GM12878 (cell line): ENCODE results near the gene IQUB.
"Not testable (repeated sequence)": the region's sequence is repeated elsewhere in the genome, so short reads cannot be mapped to it uniquely, and the experiment has no call there.

ENCODE experiments used
- BACH1 ChIP-seq: fragments of 450-650 bp; IDR thresholded peaks from 2 replicates; pipeline ENCODE4 v1.6.1; 2017; ENCODE audit warnings: mild to moderate bottlenecking, borderline replicate concordance
- ETV6 ChIP-seq, 2 experiments: fragments of 450-650 bp in 1 of 2; IDR thresholded peaks in 1 of 2; conservative IDR thresholded peaks in 1 of 2; 2 replicates each; pipeline ENCODE4 v1.6.1; 2014; ENCODE audit warnings: antibody characterized with exemption in 1 of 2, borderline replicate concordance in 1 of 2, low read depth in 1 of 2, mild to moderate bottlenecking in 1 of 2, moderate library complexity in 1 of 2
- FOS ChIP-seq: IDR thresholded peaks from 3 replicates; pipeline ENCODE4 v1.6.1; 2011; ENCODE audit warnings: borderline replicate concordance; ENCODE audit not compliant: insufficient read length; ENCODE audit errors: extremely low read depth
- FOXM1 ChIP-seq: IDR thresholded peaks from 2 replicates; pipeline ENCODE4 v1.6.1; 2012; ENCODE audit warnings: low read depth, mild to moderate bottlenecking, inconsistent platforms, low read length, moderate library complexity
- NFIC ChIP-seq: IDR thresholded peaks from 2 replicates; pipeline ENCODE4 v1.6.1; 2012; ENCODE audit warnings: low read depth, mild to moderate bottlenecking, inconsistent platforms, low read length, moderate library complexity
- RELA ChIP-seq: fragments of 450-650 bp; IDR thresholded peaks from 2 replicates; pipeline ENCODE4 v1.8.0; 2014; ENCODE audit warnings: borderline replicate concordance; ENCODE audit not compliant: partially characterized antibody
- TF ChIP-seq, protein P1 (sequence below), 3 experiments: IDR thresholded peaks in 2 of 3; conservative IDR thresholded peaks in 1 of 3; 2 replicates each; pipeline ENCODE4 v1.5.1; 2011; ENCODE audit warnings: low read depth in 3 of 3, low read length in 3 of 3, mild to moderate bottlenecking in 3 of 3, control low read depth in 2 of 3, moderate library complexity in 2 of 3, inconsistent platforms in 1 of 3, mixed read lengths in 1 of 3; ENCODE audit not compliant: control insufficient read depth in 2 of 3, insufficient read depth in 1 of 3; ENCODE audit errors: extremely low read depth in 1 of 3
- TF ChIP-seq, protein P2 (sequence below): IDR thresholded peaks from 2 replicates; pipeline ENCODE4 v1.6.1; 2011; ENCODE audit warnings: low read depth, mild to moderate bottlenecking, low read length, moderate library complexity, borderline replicate concordance; ENCODE audit errors: extremely low read depth

DNA sequence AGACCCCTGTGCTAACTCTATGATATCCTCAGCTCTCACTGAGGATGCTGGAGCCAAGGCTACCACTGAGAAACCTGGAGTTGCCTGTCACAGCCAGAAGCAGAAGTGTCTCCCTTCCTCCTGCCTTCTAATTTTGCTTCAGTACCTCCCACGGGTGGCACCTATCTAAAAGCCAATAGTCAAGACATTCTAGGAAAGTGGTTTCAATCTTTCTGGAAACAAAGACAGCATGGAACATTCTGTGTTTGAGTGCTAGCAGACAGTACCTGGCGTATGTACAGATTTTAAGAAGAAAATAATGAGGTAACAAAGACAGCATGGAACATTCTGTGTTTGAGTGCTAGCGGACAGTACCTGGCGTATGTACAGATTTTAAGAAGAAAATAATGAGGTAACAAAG, 126.4 kb downstream of the IQUB start:
- not testable (repeated sequence) for TF ChIP-seq NFIC; ETV6 (conservative IDR thresholded peaks at IDR 0.05 in 1 of 2, IDR thresholded peaks at IDR 0.05 in 1 of 2; ENCODE audit: borderline replicate concordance in 1 of 2, low read depth in 1 of 2); FOXM1; RELA; FOS; BACH1
- TF ChIP-seq, protein P1, sequence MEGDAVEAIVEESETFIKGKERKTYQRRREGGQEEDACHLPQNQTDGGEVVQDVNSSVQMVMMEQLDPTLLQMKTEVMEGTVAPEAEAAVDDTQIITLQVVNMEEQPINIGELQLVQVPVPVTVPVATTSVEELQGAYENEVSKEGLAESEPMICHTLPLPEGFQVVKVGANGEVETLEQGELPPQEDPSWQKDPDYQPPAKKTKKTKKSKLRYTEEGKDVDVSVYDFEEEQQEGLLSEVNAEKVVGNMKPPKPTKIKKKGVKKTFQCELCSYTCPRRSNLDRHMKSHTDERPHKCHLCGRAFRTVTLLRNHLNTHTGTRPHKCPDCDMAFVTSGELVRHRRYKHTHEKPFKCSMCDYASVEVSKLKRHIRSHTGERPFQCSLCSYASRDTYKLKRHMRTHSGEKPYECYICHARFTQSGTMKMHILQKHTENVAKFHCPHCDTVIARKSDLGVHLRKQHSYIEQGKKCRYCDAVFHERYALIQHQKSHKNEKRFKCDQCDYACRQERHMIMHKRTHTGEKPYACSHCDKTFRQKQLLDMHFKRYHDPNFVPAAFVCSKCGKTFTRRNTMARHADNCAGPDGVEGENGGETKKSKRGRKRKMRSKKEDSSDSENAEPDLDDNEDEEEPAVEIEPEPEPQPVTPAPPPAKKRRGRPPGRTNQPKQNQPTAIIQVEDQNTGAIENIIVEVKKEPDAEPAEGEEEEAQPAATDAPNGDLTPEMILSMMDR (IDR thresholded peaks at IDR 0.05 in 2 of 3, conservative IDR thresholded peaks at IDR 0.05 in 1 of 3; ENCODE audit: control insufficient read depth in 2 of 3, extremely low read depth in 1 of 3, insufficient read depth in 1 of 3, low read depth in 3 of 3, low read length in 3 of 3) = not testable (repeated sequence)
- TF ChIP-seq, protein P2, sequence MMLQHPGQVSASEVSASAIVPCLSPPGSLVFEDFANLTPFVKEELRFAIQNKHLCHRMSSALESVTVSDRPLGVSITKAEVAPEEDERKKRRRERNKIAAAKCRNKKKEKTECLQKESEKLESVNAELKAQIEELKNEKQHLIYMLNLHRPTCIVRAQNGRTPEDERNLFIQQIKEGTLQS = not testable (repeated sequence)
